ENCODE results near the gene AHSG.

DNA sequence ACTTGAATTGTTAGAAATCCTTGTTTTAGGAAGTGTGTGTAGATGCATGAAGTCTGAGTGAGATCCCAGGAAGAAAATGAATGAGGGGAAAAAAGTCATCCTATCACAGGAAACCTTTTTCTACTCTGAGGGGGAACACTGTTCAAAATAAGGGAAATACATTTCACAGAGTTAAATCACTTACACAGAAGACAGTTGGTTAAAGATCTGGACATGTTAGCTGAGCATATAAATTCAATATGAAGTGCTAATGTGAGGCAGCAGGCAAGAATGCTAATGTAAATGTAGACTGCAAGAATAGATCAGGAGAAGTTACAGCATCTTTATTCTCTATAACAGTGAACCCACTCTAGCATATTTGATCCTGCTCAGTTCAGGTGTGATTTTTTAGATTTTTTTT lies 48.3 kb upstream of the AHSG start:
- TF ChIP-seq, protein P1, sequence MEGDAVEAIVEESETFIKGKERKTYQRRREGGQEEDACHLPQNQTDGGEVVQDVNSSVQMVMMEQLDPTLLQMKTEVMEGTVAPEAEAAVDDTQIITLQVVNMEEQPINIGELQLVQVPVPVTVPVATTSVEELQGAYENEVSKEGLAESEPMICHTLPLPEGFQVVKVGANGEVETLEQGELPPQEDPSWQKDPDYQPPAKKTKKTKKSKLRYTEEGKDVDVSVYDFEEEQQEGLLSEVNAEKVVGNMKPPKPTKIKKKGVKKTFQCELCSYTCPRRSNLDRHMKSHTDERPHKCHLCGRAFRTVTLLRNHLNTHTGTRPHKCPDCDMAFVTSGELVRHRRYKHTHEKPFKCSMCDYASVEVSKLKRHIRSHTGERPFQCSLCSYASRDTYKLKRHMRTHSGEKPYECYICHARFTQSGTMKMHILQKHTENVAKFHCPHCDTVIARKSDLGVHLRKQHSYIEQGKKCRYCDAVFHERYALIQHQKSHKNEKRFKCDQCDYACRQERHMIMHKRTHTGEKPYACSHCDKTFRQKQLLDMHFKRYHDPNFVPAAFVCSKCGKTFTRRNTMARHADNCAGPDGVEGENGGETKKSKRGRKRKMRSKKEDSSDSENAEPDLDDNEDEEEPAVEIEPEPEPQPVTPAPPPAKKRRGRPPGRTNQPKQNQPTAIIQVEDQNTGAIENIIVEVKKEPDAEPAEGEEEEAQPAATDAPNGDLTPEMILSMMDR (IDR thresholded peaks at IDR 0.05), result no peak
- TF ChIP-seq POLR2A (IDR thresholded peaks at IDR 0.05), result no peak
- no peak for TF ChIP-seq POLR2AphosphoS5 (IDR thresholded peaks at IDR 0.05)
